Lower lobe of right lung (tissue), 2 donors: ENCODE results near the gene AGPAT3. TPM values are rescaled to one million over a fixed set of nuclear protein-coding genes. Genes with fewer than 3 reads are reported as not detected.

ENCODE experiments used
- ATAC-seq, 2 donors: fragments of 200-7000 bp; cut with Tn5 transposase; one replicate each; pipeline ENCODE4 v1.9.1; 2020 to 2022; ENCODE audit warnings: mild to moderate bottlenecking in 2 of 2, moderate library complexity in 2 of 2
- DNase-seq: peaks from one replicate; pipeline ENCODE4 v3.0.0-alpha.2; 2020
- H3K27ac ChIP-seq: fragments of 200-600 bp; one replicate; pipeline ENCODE4 v1.8.0; 2022
- H3K27me3 ChIP-seq: fragments of 200-600 bp; one replicate; pipeline ENCODE4 v1.8.0; 2022; ENCODE audit warnings: low read depth
- H3K36me3 ChIP-seq: fragments of 200-600 bp; one replicate; pipeline ENCODE4 v1.8.0; 2022; ENCODE audit warnings: mild to moderate bottlenecking
- H3K4me1 ChIP-seq: fragments of 200-600 bp; one replicate; pipeline ENCODE4 v1.8.0; 2022
- H3K4me3 ChIP-seq: fragments of 200-600 bp; one replicate; pipeline ENCODE4 v1.8.0; 2022; ENCODE audit warnings: mild to moderate bottlenecking
- H3K9me3 ChIP-seq: fragments of 200-600 bp; one replicate; pipeline ENCODE4 v1.8.0; 2022
- intact Hi-C: fragments of 100-400 bp; cut with DNase I; formaldehyde crosslinking; loops from one replicate; pipeline ENCODE4 v1.11.0; 2022
- total RNA-seq: library from RNA; stranded (reverse); fragmentation: NEBNext Ultra II Directional; extraction: Animal tissue kit (Norgen Biotek cat#: 25700); gene quantifications from one replicate; pipeline ENCODE4 v1.2.1, GENCODE V29; 2021
- TF ChIP-seq, protein P1 (sequence below): fragments of 200-600 bp; IDR thresholded peaks from one replicate; pipeline ENCODE4 v1.8.0; 2022; ENCODE audit warnings: antibody characterized with exemption, mild to moderate bottlenecking
- donor health status: DM: no; HTN: yes; CAD: no; lungs with severe emphysema.

AGPAT3 gene
- total RNA-seq, 1 donor from 2014 or later: 83.3 TPM

DNA sequence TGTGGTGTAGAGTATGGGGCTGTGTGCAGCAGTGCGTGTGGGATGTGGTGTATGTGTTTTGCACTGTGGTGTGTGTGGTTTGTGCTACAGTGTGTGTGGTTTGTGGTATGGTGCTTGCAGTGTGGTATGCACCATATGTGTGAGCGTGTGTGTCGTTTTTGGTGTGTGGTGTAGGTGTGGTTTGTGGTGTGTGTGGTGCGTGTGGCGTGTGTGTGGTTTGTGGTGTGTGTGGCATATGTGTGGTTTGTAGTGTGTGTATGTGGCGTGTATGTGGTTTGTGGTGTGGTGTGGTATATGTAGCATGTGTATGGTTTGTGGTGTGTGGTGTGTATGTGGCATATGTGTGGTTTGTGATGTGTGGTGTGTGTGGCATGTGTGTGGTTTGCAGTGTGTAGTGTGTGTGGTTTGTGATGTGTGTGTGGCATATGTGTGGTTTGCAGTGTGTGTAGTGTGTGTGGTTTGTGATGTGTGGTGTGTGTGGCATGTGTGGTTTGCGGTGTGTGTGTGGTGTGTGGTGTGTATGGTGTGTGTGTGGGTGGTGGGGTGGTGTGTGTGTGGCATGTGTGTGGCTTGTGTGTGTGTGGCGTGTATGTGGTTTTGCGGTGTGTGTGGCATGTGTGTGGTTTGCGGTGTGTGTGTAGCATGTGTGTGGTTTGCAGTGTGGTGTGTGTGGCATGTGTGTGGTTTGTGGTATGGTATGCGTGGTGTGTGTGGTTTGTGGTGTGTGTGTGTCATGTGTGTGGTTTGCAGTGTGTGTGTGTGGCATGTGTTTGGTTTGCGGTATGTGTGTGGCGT is 93.5 kb downstream of the AGPAT3 start:
- Histone ChIP-seq H3K4me1 (no peaks in the 10 kb centered on the region), H3K4me3 (no peak overlapping the region), H3K36me3 (peaks cover 36% of the 10 kb centered on the region), H3K27me3 (no peaks in the 10 kb centered on the region), H3K9me3 (no peaks in the 10 kb centered on the region), H3K27ac (no peak overlapping the region)
- TF ChIP-seq, protein P1, sequence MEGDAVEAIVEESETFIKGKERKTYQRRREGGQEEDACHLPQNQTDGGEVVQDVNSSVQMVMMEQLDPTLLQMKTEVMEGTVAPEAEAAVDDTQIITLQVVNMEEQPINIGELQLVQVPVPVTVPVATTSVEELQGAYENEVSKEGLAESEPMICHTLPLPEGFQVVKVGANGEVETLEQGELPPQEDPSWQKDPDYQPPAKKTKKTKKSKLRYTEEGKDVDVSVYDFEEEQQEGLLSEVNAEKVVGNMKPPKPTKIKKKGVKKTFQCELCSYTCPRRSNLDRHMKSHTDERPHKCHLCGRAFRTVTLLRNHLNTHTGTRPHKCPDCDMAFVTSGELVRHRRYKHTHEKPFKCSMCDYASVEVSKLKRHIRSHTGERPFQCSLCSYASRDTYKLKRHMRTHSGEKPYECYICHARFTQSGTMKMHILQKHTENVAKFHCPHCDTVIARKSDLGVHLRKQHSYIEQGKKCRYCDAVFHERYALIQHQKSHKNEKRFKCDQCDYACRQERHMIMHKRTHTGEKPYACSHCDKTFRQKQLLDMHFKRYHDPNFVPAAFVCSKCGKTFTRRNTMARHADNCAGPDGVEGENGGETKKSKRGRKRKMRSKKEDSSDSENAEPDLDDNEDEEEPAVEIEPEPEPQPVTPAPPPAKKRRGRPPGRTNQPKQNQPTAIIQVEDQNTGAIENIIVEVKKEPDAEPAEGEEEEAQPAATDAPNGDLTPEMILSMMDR: no peak
- DNase-seq (no peak), ATAC-seq (no peak)
- intact Hi-C loops: no loop called here

DNA sequence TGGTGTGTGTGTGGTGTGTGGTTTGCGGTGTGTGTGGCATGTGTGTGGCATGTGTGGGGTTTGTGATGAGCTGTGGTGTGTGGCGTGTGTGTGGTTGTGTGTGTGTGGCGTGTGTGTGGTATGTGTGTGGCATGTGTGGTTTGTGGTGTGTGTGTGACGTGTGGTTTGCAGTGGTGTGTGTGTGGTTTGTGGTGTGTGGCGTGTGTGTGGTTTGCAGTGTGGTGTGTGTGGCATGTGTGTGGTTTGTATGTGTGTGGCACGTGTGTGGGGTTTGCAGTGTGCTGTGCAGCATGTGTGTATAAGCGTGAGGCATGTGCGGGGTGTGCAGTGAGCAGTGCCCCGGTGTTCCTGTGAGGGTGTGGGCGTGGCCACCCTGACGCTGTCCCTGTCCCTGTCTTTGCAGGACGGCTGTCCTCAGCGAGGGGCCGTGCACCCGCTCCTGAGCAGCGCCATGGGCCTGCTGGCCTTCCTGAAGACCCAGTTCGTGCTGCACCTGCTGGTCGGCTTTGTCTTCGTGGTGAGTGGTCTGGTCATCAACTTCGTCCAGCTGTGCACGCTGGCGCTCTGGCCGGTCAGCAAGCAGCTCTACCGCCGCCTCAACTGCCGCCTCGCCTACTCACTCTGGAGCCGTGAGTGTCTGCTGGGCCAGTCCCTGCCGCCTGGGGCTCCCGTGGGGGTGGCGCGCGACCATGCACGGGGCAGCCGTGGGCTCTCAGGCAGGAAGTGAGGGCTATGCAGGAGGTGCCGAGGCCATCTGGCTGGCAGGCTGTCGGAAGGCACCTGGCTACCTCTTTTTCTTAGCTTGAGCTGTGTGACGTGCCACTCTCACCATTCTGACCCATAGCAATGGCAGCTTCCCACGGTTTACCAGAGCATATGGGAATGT is 94.5 kb downstream of the AGPAT3 start:
- DNase-seq (no peak), ATAC-seq (no peak)
- TF ChIP-seq, protein P1: no peak
- intact Hi-C loops: no loop called here
- Histone ChIP-seq H3K36me3 (peaks cover 37% of the 10 kb centered on the region), H3K27ac (no peak overlapping the region), H3K27me3 (no peaks in the 10 kb centered on the region), H3K4me3 (no peak overlapping the region), H3K9me3 (no peaks in the 10 kb centered on the region), H3K4me1 (no peaks in the 10 kb centered on the region)

DNA sequence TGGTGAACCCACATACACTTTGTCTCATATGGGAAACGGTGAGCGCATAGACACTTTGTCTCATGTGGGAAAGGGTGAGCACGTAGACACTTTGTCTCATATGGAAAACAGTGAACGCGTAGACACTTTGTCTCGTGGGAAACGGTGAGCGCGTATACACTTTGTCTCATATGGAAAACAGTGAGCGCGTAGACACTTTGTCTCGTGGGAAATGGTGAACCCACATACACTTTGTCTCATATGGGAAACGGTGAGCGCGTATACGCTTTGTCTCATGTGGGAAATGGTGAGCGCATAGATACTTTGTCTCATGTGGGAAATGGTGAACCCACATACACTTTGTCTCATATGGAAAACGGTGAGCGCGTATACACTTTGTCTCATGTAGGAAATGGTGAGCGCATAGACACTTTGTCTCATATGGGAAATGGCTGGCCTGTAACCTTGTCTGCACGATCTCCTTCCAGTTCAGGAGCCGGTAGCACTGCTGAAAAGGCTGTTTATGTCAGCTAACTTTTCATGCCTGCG is 96.4 kb downstream of the AGPAT3 start:
- TF ChIP-seq, protein P1: no peak
- DNase-seq (no peak), ATAC-seq (no peak)
- H3K4me1 ChIP-seq: no peaks in the 10 kb centered on the region
- H3K9me3 ChIP-seq: no peaks in the 10 kb centered on the region
- H3K27me3 ChIP-seq: no peaks in the 10 kb centered on the region
- H3K27ac ChIP-seq: no peak overlapping the region
- H3K4me3 ChIP-seq: no peak overlapping the region
- peaks cover 42% of the 10 kb centered on the region for H3K36me3 ChIP-seq
- intact Hi-C loops: no loop called here

DNA sequence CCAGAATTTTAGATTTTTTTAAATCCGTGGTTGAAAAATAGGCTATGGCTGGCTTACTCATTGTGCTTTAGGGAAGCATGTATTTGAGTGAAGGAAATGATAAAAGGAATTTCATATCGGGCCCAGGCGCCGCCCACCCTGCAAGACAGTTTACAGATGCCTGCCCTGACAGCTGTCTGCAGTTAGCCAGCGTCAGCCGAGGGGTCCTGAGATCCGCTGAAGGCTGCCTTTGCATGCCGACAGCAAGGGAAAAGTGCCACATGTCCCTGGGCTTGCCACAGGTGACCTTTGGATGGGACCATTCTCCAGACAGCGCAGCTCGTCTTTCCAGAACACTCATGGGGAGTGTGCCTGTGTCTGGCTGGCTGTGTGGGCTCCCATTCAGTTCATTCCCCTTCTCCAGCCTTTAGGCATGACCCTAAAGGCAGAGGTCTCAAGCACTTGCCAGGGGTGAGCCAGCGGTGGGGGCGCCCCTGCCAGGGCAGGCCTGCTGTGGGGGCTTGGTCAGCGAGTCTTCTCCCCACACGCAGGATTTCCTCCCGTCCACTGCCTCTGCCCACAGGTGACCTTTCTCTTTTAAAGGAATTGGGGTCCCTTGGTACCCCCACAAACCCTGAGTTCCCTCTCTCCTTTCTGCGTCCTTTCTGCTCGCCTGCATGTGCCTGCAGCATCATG is 101.0 kb downstream of the AGPAT3 start:
- intact Hi-C loops: no loop called here
- TF ChIP-seq, protein P1: no peak
- no peak overlapping the region for H3K4me3 ChIP-seq
- no peaks in the 10 kb centered on the region for H3K4me1 ChIP-seq
- H3K27me3 ChIP-seq: no peaks in the 10 kb centered on the region
- H3K9me3 ChIP-seq: no peaks in the 10 kb centered on the region
- ATAC-seq: no peak
- no peak for DNase-seq
- peaks cover 68% of the 10 kb centered on the region for H3K36me3 ChIP-seq
- H3K27ac ChIP-seq: no peak overlapping the region

DNA sequence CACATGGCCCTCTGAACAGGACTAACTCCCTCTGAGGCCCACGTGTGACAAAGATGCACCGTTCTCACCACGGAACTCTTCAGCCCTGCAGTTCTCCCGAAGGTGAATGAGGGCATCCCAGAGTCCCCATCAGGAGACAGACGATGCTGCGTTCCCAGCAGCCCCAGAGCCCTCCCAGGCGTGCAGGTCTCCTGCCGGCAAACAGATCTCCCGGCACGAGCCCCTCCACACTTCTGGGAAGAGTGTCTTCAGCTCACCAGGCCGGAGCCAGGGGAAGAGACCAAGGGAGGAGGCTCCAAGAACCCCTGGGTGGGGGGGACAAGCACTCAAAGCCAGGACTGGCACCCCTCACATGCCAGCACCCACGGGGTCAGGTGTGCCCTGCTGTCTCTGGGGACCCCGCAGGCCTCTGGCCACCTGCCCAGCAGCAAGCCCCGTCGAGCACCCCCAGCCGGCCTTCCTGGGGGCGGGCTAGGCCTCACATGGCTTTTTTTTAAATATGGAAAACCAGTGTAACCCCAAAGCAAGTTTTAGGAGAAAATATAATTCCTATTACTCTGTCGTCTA is 102.0 kb downstream of the AGPAT3 start:
- ATAC-seq (no peak), DNase-seq (no peak)
- intact Hi-C loops: no loop called here
- H3K27ac ChIP-seq: no peak overlapping the region
- TF ChIP-seq, protein P1: no peak
- no peak overlapping the region for H3K4me3 ChIP-seq
- H3K9me3 ChIP-seq: no peaks in the 10 kb centered on the region
- no peaks in the 10 kb centered on the region for H3K27me3 ChIP-seq
- H3K36me3 ChIP-seq: peaks cover 71% of the 10 kb centered on the region
- peaks cover under 1% of the 10 kb centered on the region for H3K4me1 ChIP-seq
